Progenitor cell of endocrine pancreas (in vitro differentiated cells): ENCODE measurements around the gene GRAMD1C. TPM values are rescaled to one million over a fixed set of nuclear protein-coding genes. Genes with fewer than 3 reads are reported as not detected.

Source experiments
- DNase-seq: peaks from one replicate; pipeline ENCODE4 v3.0.0; 2021; ENCODE audit warnings: low spot score; ENCODE audit not compliant: unreplicated experiment
- H3K27ac Mint-ChIP-seq: 2 replicates; pipeline ENCODE4 v1.8.0; 2021; ENCODE audit warnings: mild to moderate bottlenecking, moderate library complexity, mixed read lengths
- H3K27me3 Mint-ChIP-seq: 2 replicates; pipeline ENCODE4 v1.8.0; 2021; ENCODE audit warnings: mixed read lengths
- H3K36me3 Mint-ChIP-seq: 2 replicates; pipeline ENCODE4 v1.8.0; 2022; ENCODE audit warnings: mixed read lengths; ENCODE audit not compliant: insufficient read depth
- H3K4me1 Mint-ChIP-seq: 2 replicates; pipeline ENCODE4 v1.8.0; 2021; ENCODE audit warnings: low read depth, mixed read lengths
- H3K4me3 Mint-ChIP-seq: 2 replicates; pipeline ENCODE4 v1.8.0; 2021; ENCODE audit warnings: low read depth, mild to moderate bottlenecking, moderate library complexity, mixed read lengths
- H3K9me3 Mint-ChIP-seq: 2 replicates; pipeline ENCODE4 v1.8.0; 2021; ENCODE audit warnings: low read depth, mixed read lengths
- total RNA-seq: library from RNA; stranded (reverse); gene quantifications from 2 replicates; pipeline ENCODE4 v1.2.1, GENCODE V29; 2021
- TF ChIP-seq, protein P1 (sequence below): fragments of 200-600 bp; sonication (generic); IDR thresholded peaks from one replicate; pipeline ENCODE4 v1.5.0; 2021; ENCODE audit warnings: antibody characterized with exemption, mild to moderate bottlenecking; ENCODE audit not compliant: unreplicated experiment

Gene GRAMD1C
- total RNA-seq, 1 donor from 2014 or later: 1.7 TPM

DNA sequence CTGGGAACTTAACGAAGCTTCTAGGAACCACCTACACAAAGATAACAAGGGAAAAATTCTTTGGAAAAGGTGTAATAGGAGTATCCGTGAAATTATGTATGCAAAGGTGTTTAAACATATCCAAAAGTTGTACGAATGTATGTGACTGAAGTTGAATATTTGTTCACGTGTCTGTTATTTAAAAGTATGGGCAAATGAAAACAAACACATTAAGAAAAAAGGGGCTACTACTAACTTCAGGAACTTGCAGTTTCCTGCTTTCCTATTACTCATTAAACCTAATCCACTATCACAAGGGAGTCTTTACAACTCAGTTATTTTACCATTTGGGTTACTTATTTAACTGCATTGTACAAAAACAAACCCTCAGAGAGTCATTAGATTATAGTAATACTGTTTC, 33.9 kb upstream of the GRAMD1C start:
- peaks cover 6% of the 10 kb centered on the region for H3K4me1 Mint-ChIP-seq
- no peaks in the 10 kb centered on the region for H3K9me3 Mint-ChIP-seq
- TF ChIP-seq, protein P1, sequence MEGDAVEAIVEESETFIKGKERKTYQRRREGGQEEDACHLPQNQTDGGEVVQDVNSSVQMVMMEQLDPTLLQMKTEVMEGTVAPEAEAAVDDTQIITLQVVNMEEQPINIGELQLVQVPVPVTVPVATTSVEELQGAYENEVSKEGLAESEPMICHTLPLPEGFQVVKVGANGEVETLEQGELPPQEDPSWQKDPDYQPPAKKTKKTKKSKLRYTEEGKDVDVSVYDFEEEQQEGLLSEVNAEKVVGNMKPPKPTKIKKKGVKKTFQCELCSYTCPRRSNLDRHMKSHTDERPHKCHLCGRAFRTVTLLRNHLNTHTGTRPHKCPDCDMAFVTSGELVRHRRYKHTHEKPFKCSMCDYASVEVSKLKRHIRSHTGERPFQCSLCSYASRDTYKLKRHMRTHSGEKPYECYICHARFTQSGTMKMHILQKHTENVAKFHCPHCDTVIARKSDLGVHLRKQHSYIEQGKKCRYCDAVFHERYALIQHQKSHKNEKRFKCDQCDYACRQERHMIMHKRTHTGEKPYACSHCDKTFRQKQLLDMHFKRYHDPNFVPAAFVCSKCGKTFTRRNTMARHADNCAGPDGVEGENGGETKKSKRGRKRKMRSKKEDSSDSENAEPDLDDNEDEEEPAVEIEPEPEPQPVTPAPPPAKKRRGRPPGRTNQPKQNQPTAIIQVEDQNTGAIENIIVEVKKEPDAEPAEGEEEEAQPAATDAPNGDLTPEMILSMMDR: no peak
- peak overlapping the region; percentile 16 for H3K27ac Mint-ChIP-seq
- no peak overlapping the region for H3K4me3 Mint-ChIP-seq
- peaks cover 25% of the 10 kb centered on the region for H3K36me3 Mint-ChIP-seq
- H3K27me3 Mint-ChIP-seq: no peaks in the 10 kb centered on the region
- no peak for DNase-seq

DNA sequence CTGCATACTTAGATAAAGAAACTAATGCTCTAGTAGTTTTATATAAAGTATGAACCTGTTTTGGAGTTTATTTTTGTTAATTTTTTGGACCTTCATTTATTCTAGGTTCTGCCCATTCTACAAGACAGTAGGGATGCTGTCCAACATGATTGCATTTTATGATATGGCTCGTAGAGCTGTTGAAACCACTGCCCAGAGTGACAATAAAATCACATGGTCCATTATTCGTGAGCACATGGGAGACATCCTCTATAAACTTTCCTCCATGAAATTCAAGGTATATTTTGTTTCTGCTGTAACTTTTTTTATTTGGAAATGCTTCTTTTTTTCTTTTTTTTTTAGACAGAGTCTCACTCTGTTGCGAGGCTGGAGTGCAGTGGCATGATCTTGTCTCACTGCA, 33.3 kb upstream of the GRAMD1C start:
- Mint-ChIP-seq H3K27me3 (no peaks in the 10 kb centered on the region), H3K27ac (no peak overlapping the region), H3K9me3 (no peaks in the 10 kb centered on the region), H3K4me3 (no peak overlapping the region), H3K4me1 (peaks cover 6% of the 10 kb centered on the region), H3K36me3 (peaks cover 23% of the 10 kb centered on the region)
- TF ChIP-seq, protein P1: no peak
- no peak for DNase-seq

DNA sequence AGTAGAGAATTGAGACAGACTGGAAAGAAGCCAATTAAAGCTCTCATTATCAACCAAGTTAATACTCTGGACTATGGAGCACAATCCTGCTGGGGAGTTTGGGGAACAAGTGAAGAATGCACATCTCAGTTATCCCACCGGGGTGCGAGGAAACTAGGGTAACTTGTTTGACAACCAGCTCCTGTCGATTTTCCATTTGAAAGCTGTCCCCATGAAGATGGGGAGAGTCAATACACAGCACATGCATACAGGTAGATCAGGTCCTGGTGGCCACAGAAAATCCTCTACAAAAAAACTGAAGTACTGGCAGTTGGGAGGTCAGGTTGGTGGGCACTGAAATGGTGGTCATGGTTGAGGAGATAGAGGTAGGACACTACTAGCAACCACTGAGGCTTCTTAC, 25.7 kb upstream of the GRAMD1C start:
- Mint-ChIP-seq H3K27ac (no peak overlapping the region), H3K9me3 (no peaks in the 10 kb centered on the region), H3K27me3 (no peaks in the 10 kb centered on the region), H3K4me3 (no peak overlapping the region), H3K4me1 (no peaks in the 10 kb centered on the region), H3K36me3 (peaks cover 8% of the 10 kb centered on the region)
- TF ChIP-seq, protein P1: no peak
- no peak for DNase-seq

DNA sequence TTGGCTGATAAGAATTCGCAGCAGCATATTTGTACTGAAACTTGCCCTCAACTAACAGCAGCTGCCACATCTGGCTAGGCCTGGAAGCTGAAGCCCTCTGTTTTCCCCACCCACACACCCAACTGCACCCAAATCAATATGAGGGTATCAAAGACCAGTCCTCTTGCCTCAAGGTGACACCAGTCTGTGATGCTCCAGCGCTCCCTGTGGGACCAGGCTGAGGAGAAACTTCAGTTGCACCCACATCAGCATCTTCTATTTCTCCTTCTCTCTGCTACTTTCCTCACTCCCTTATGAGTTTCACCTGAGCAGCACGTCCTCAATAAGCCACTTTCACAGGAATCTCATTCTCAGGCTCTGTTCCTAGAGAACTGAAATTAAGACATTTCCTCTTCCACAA, 18.7 kb upstream of the GRAMD1C start:
- Mint-ChIP-seq H3K27me3 (no peaks in the 10 kb centered on the region), H3K4me1 (no peaks in the 10 kb centered on the region), H3K27ac (no peak overlapping the region), H3K9me3 (no peaks in the 10 kb centered on the region), H3K4me3 (no peak overlapping the region), H3K36me3 (no peaks in the 10 kb centered on the region)
- TF ChIP-seq, protein P1: no peak
- no peak for DNase-seq

DNA sequence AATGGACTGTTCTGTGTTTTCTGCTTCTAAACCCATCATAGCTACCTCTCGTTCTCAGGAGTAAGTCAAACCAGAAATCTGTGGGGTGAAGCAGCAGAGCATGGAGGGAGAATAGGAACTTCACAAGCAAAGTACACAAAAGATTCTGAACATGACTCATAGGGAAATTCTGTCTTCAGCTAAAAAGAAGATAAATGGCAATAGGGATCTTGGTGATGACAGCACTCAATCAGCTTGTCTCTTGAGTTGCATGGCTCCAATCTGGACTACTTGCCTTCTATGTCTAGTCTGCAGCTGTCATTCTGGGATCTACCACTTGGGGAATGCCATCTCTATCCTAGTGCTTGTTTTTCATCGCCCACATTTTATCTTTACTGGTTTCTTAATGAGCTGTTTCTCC, 13.5 kb upstream of the GRAMD1C start:
- DNase-seq: no peak
- no peak overlapping the region for H3K4me3 Mint-ChIP-seq
- TF ChIP-seq, protein P1: peak; percentile 19
- no peaks in the 10 kb centered on the region for H3K9me3 Mint-ChIP-seq
- H3K27ac Mint-ChIP-seq: no peak overlapping the region
- no peaks in the 10 kb centered on the region for H3K4me1 Mint-ChIP-seq
- no peaks in the 10 kb centered on the region for H3K36me3 Mint-ChIP-seq
- no peaks in the 10 kb centered on the region for H3K27me3 Mint-ChIP-seq
